Measurements from ENCODE around the gene ZNF467. TPM values are rescaled to one million over a fixed set of nuclear protein-coding genes. Genes with fewer than 3 reads are reported as not detected.

The ZNF467 gene
- total and polyA plus RNA-seq, 2 donors (not counting 3 experiments of a cell fraction or from before 2014, with no cell fraction given): 4.2 to 8.9 TPM

- H3K79me2 ChIP-seq (ENCODE audit: control insufficient read depth, insufficient read depth, low read length): no peaks in the 10 kb centered on the region
- no peak overlapping the region for H3K27ac ChIP-seq (ENCODE audit: insufficient read depth, low read depth, low read length)
- H3K27me3 ChIP-seq (ENCODE audit: control insufficient read depth in 2 of 2, insufficient read depth in 2 of 2, low read length in 2 of 2): no peaks in the 10 kb centered on the region
- H2AFZ ChIP-seq (ENCODE audit: low read depth, low read length): no peak overlapping the region
- TF ChIP-seq CTCF (IDR thresholded peaks at IDR 0.05; ENCODE audit: extremely low read depth in 1 of 2, insufficient read depth in 1 of 2, low read depth in 1 of 2, low read length in 2 of 2) (no peak), POLR2AphosphoS5 (IDR thresholded peaks at IDR 0.05; ENCODE audit: insufficient read depth, low read depth, low read length) (no peak), POLR2A (IDR thresholded peaks at IDR 0.05; ENCODE audit: low read depth, low read length) (no peak), FOS (IDR thresholded peaks at IDR 0.05; ENCODE audit: borderline replicate concordance, insufficient read depth, low read length) (no peak), JUN (IDR thresholded peaks at IDR 0.05; ENCODE audit: borderline replicate concordance, insufficient read depth, insufficient read length, low read depth) (no peak), EZH2 (IDR thresholded peaks at IDR 0.05; ENCODE audit: borderline replicate concordance, low read depth, low read length, severe bottlenecking) (no peak), GATA2 (IDR thresholded peaks at IDR 0.05; ENCODE audit: insufficient read depth, insufficient read length, low read depth, low read length) (no peak), MYC (IDR thresholded peaks at IDR 0.05; ENCODE audit: low read depth, low read length) (no peak), MAX (IDR thresholded peaks at IDR 0.05; ENCODE audit: insufficient read depth, insufficient read length) (no peak)
- dilution Hi-C loops (cut with MboI; ENCODE audit: extremely low pct_ligation_motif_present, low sequenced_read_pairs) (no loop called here), intact Hi-C loops (cut with micrococcal nuclease) (no loop called here)
- POLR2A ChIA-PET: no interaction called here
- peaks cover 18% of the 10 kb centered on the region for H3K4me1 ChIP-seq (ENCODE audit: control insufficient read depth, extremely low read depth, insufficient read depth, low read length)
- no peaks in the 10 kb centered on the region for H4K20me1 ChIP-seq (replicated peaks; ENCODE audit: control insufficient read depth, extremely low read depth, insufficient read depth, low read length)
- no peak overlapping the region for H3K4me3 ChIP-seq (replicated peaks in 1 of 3; ENCODE audit: insufficient read depth in 1 of 3, low read depth in 1 of 3, low read length in 3 of 3)
- no peaks in the 10 kb centered on the region for H3K9me3 ChIP-seq (replicated peaks; ENCODE audit: control insufficient read depth, insufficient read depth, low read length)
- H3K36me3 ChIP-seq (ENCODE audit: control insufficient read depth in 2 of 2, extremely low read depth in 1 of 2, insufficient read depth in 2 of 2, low read length in 2 of 2): no peaks in the 10 kb centered on the region
- no peak overlapping the region for H3K4me2 ChIP-seq (ENCODE audit: insufficient read depth, low read length)
- H3K9ac ChIP-seq (replicated peaks; ENCODE audit: extremely low read depth, insufficient read depth, low read length): no peak overlapping the region
- FAIRE-seq (no peak), DNase-seq (ENCODE audit: low read depth, low spot score) (no peak)
- H3K9me1 ChIP-seq (replicated peaks; ENCODE audit: control insufficient read depth, extremely low read depth, insufficient read depth, low read length): no peaks in the 10 kb centered on the region
- BruUV-seq (replicated peaks): no TSS peak
- CTCF ChIA-PET: no interaction called here
Measured at GRCh38 chr7:149780056-149780455, 6.7 kb upstream of the ZNF467 start.

All from endothelial cell of umbilical vein (primary cell).